GM12891 (cell line): ENCODE data around the gene KY.

ENCODE experiments used
- POLR2A ChIP-seq: IDR thresholded peaks from 2 replicates; pipeline ENCODE4 v1.6.1; 2011; ENCODE audit warnings: low read depth, low read length, control low read depth
- TAF1 ChIP-seq: IDR thresholded peaks from 2 replicates; pipeline ENCODE4 v1.6.1; 2011; ENCODE audit warnings: low read depth, low read length, control low read depth

DNA sequence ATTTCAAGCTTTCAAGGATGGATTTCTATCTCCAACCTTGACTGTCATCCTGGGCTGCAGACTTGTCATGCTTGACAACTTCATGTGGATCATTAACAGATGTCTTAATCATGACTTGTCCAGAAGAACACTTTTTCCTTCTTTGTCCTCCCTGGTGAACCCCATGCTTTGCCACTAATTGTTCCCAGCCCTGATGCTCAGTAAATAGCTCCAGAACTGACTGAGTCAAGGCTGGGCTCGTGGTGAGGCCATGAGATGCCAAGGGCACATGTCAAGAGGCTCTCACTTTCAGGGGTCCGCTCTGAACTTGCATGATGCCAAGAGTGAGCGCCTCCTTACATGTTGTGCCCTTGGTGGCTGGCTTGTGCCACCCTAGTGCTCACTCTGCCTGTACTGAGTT lies 48.9 kb upstream of the KY start:
- TF ChIP-seq POLR2A (no peak), TAF1 (no peak)
